H1 (cell line): ENCODE results near the gene NIFK.

Experiments
- CHD1 ChIP-seq: IDR thresholded peaks from 2 replicates; pipeline ENCODE4 v1.6.1; 2012; ENCODE audit warnings: low read depth, low read length, improper control_type of control experiment
- JUN ChIP-seq: IDR thresholded peaks from 2 replicates; pipeline ENCODE4 v1.6.1; 2011; ENCODE audit warnings: low read depth, mild to moderate bottlenecking, improper control_type of control experiment, low read length
- MAX ChIP-seq: IDR thresholded peaks from 2 replicates; pipeline ENCODE4 v1.6.1; 2012; ENCODE audit warnings: inconsistent platforms
- POLR2A ChIP-seq, 2 experiments: IDR thresholded peaks; 1 replicate in 1 of 2; 2 replicates in 1 of 2; pipeline ENCODE4 v1.6.1; 2011; ENCODE audit warnings: low read depth in 2 of 2, low read length in 2 of 2, mild to moderate bottlenecking in 2 of 2; ENCODE audit errors: control extremely low read depth in 1 of 2
- POLR2AphosphoS5 ChIP-seq: IDR thresholded peaks from 2 replicates; pipeline ENCODE4 v1.6.1; 2011; ENCODE audit warnings: low read depth, low read length
- USF2 ChIP-seq: IDR thresholded peaks from 2 replicates; pipeline ENCODE4 v1.6.1; 2011; ENCODE audit warnings: low read length, improper control_type of control experiment
- ZNF274 ChIP-seq: IDR thresholded peaks from 2 replicates; pipeline ENCODE4 v1.7.0; 2012; ENCODE audit warnings: low read length, borderline replicate concordance; ENCODE audit errors: extremely low read depth
- TF ChIP-seq, protein P1 (sequence below), 3 experiments: IDR thresholded peaks; 1 replicate in 2 of 3; 2 replicates in 1 of 3; pipeline versions ENCODE4 v1.5.1 to v1.6.1; 2011; ENCODE audit warnings: low read length in 3 of 3, mild to moderate bottlenecking in 3 of 3, inconsistent platforms in 2 of 3, low read depth in 1 of 3, moderate library complexity in 1 of 3; ENCODE audit not compliant: insufficient read depth in 1 of 3; ENCODE audit errors: control extremely low read depth in 1 of 3

DNA sequence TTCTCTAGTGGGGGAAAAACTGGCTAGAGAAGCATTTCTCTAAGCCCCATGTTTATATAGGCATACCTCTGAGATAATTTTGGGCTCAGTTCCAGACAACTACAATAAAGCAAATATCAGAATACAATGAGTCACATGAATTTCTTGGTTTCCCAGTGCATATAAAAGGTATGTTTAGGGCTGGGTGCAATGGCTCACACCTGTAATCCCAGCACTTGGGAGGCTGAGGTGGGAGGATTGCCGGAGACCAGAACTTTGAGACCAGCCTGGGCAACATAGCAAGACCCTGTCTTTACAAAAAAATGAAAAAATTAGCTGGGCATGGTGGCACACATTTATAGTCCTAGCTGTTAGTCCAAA lies 41.0 kb upstream of the NIFK start:
- no peak for TF ChIP-seq POLR2AphosphoS5
- TF ChIP-seq ZNF274 = no peak
- TF ChIP-seq, protein P1, sequence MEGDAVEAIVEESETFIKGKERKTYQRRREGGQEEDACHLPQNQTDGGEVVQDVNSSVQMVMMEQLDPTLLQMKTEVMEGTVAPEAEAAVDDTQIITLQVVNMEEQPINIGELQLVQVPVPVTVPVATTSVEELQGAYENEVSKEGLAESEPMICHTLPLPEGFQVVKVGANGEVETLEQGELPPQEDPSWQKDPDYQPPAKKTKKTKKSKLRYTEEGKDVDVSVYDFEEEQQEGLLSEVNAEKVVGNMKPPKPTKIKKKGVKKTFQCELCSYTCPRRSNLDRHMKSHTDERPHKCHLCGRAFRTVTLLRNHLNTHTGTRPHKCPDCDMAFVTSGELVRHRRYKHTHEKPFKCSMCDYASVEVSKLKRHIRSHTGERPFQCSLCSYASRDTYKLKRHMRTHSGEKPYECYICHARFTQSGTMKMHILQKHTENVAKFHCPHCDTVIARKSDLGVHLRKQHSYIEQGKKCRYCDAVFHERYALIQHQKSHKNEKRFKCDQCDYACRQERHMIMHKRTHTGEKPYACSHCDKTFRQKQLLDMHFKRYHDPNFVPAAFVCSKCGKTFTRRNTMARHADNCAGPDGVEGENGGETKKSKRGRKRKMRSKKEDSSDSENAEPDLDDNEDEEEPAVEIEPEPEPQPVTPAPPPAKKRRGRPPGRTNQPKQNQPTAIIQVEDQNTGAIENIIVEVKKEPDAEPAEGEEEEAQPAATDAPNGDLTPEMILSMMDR (IDR thresholded peaks at IDR 0.05; ENCODE audit: control extremely low read depth in 1 of 3, insufficient read depth in 1 of 3, low read depth in 1 of 3, low read length in 3 of 3) = no peak
- TF ChIP-seq CHD1 = no peak
- no peak for TF ChIP-seq POLR2A (IDR thresholded peaks at IDR 0.05; ENCODE audit: control extremely low read depth in 1 of 2, low read depth in 2 of 2, low read length in 2 of 2)
- no peak for TF ChIP-seq MAX
- no peak for TF ChIP-seq JUN
- no peak for TF ChIP-seq USF2
